CD4-positive, alpha-beta T cell treated with Interleukin-6 for 4 hours (primary cell): Measurements from ENCODE around the gene ARTN.

Source experiments
- DNase-seq: peaks from one replicate; pipeline ENCODE4 v3.0.0-alpha.2; 2020; ENCODE audit warnings: mixed read lengths

Gene ARTN

DNA sequence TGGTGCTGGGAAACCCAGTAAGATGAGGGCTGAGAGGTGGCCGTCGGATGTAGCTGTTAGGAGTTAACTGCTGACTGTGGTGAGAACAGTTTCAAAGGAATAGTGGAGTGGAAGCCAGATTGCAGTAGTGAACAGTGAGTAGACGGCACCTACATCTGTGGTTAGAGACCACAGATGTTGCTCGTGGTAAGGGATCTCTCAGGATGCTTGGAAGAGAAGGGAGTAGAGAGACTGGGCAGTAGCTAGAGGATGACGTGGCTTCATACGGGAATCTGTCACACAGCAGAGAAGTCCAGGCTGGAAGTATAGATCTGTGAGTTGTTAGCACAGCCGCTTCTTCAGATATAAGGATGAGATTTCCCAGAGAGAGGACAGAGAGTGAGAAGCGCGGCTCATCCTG lies 7.8 kb upstream of the ARTN start:
- DNase-seq: no peak

- DNase-seq: peak; percentile 18
Measured at GRCh38 chr1:43930168-43930948, 3.2 kb upstream of the ARTN start.

- DNase-seq: no peak
Measured at GRCh38 chr1:43930949-43931275, 2.7 kb upstream of the ARTN start.

GRCh38 chr1:43931711-43932660 lies 1.6 kb upstream of the ARTN start:
- no peak for DNase-seq

- no peak for DNase-seq
Measured at GRCh38 chr1:43932786-43933385, 715 bp upstream of the ARTN start.

DNA sequence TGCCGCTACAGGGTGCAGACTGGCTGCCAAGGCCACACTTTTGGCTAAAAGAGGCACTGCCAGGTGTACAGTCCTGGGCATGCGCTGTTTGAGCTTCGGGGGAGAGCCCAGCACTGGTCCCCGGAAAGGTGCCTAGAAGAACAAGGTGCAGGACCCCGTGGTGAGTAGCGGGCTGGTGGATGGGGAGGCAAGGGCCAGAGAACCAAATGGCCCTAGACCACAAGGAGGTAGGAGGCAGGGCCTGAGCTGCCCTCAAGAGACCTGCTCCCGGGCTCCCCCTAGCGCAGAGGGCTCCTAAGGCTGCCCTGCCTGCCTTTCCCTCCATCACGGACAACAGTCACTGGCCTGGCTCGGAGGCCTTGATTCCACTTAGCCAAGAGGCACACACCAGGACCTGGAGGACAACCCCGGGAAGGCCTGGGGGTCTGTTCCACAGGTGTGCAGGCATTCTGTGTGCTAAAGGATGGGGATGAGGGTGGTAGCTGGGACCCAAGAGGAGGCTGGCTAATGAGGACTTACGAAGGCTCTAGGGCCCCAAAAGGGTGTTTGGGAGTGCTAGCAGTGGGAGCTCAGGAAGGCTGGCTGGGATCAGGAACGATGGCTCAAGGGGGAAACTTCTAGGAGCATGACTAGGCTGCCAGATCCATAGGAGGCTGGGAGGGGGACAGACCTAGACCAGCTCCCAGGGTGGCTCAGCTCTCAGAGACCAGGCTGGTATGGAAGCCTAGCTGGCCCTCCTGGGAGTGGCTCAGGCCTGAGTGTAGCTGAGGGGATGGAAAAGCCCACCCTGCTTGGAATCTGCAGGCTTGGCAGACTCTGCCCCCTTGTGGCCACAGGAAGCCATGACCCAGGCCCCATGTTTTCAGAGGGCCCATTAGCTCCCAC lies 742 bp downstream of the ARTN start:
- DNase-seq: peak; percentile 54

GRCh38 chr1:43934986-43935324 lies 1.4 kb downstream of the ARTN start:
- DNase-seq: no peak

DNA sequence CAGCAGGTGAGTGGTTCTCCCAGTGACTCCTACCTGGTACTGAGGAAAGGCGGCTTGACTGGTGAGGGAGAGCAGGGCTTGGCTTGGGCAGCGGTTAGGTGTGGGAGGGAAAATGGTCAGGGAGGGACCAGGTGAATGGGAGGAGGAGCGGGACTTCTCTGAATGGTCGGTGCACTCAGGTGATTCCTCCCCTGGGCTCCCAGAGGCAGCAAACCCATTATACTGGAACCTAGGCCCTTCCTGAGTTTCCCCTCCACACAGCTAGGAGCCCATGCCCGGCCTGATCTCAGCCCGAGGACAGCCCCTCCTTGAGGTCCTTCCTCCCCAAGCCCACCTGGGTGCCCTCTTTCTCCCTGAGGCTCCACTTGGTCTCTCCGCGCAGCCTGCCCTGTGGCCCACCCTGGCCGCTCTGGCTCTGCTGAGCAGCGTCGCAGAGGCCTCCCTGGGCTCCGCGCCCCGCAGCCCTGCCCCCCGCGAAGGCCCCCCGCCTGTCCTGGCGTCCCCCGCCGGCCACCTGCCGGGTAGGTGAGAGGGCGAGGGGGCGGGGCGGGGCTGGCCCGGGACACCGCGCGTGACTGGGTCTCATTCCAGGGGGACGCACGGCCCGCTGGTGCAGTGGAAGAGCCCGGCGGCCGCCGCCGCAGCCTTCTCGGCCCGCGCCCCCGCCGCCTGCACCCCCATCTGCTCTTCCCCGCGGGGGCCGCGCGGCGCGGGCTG lies 2.3 kb downstream of the ARTN start:
- DNase-seq: no peak

DNA sequence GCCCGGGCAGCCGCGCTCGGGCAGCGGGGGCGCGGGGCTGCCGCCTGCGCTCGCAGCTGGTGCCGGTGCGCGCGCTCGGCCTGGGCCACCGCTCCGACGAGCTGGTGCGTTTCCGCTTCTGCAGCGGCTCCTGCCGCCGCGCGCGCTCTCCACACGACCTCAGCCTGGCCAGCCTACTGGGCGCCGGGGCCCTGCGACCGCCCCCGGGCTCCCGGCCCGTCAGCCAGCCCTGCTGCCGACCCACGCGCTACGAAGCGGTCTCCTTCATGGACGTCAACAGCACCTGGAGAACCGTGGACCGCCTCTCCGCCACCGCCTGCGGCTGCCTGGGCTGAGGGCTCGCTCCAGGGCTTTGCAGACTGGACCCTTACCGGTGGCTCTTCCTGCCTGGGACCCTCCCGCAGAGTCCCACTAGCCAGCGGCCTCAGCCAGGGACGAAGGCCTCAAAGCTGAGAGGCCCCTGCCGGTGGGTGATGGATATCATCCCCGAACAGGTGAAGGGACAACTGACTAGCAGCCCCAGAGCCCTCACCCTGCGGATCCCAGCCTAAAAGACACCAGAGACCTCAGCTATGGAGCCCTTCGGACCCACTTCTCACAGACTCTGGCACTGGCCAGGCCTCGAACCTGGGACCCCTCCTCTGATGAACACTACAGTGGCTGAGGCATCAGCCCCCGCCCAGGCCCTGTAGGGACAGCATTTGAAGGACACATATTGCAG lies 3.0 kb downstream of the ARTN start:
- no peak for DNase-seq

- DNase-seq: no peak
Measured at GRCh38 chr1:43937179-43937865, 3.7 kb downstream of the ARTN start.

DNA sequence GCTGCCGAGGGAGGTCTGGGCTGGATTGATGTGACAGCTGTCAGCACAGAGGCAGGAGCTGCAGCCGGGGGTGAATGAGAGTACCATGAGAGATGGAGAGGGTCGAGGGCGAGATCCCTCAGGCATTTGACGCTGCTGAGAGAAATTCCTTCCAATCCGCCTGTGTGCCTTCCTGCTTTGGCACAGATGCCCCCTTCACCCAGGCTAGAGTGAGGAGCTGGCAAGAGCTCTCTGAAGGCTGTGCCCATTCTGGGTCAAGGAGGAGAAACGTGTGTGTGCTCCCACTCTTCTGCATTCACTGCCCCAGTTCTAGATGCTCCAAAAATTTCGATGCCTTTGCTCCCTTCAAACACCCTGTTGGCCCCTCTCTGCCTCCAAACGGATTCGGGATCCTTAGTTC lies 4.8 kb downstream of the ARTN start:
- no peak for DNase-seq

GRCh38 chr1:43938892-43939587 lies 5.4 kb downstream of the ARTN start:
- DNase-seq: no peak

- DNase-seq: no peak
Measured at GRCh38 chr1:43942411-43942810, 8.8 kb downstream of the ARTN start.

DNA sequence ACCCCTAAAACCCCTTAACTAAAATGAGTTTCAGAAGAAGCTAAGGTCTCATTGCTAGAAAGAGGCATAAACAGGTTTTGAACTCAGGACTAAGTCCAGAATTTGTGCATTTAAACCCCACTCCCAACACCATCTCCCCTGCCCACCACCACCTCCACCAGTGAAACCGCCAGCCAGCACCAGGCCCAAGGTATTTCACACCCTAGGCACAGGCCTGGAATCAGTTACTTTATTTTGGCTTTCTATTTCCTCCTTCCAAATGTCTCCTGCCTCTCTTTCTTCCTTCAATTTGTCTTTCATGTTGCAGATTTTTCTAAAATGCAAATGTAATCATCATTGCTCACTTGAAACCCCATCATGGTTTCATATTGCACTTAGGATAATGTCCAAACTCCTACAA lies 11.3 kb downstream of the ARTN start:
- DNase-seq: no peak

GRCh38 chr1:43945674-43946235 lies 12.2 kb downstream of the ARTN start:
- DNase-seq: no peak

DNA sequence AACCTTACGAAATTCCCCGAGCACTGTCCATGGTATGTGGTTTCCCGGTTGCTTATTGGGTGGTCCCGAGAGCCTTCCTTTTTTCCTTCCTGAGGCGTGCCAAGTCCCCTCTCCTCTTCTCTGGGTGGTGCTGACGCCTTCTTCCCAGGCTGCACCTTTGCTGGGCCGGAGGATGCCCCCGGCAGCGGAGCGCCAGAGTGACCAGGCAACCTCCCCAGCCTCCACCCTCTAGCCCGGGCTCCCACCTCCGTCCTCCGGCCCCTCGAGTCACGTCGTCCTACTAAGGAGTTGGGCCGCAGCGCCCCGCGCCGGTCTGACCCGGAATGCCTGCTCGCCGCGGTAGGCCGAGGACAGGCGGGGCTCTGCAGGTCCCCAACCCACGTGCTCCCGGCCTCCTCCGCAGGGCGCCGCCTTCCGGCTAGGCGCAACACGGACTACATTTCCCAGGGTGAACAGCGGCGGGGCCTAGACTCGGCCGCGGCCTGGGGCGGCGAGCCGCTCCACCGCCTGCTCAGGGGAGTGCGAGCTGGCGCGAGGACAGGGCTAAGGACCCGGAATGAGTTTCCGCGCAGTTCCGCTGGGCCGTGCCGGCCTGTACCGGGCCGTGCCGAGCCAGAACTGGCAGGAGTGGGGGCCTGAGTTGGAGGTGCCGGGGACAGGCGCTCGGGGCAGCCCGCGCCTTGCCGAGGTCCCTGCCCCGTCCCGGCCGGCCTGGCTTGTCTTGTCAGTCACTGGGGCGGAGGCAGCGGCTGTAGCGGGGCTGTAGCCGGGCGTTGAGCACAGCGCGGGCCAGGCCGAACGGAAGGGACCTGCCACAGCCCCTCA lies 12.8 kb downstream of the ARTN start, which contains the start of gene IPO13:
Gene IPO13 (plus strand): TSS at position 715 of the 825 bp plus-strand sequence. CDS start 651 bp downstream, outside the sequence.
- peak; percentile 94 for DNase-seq

DNA sequence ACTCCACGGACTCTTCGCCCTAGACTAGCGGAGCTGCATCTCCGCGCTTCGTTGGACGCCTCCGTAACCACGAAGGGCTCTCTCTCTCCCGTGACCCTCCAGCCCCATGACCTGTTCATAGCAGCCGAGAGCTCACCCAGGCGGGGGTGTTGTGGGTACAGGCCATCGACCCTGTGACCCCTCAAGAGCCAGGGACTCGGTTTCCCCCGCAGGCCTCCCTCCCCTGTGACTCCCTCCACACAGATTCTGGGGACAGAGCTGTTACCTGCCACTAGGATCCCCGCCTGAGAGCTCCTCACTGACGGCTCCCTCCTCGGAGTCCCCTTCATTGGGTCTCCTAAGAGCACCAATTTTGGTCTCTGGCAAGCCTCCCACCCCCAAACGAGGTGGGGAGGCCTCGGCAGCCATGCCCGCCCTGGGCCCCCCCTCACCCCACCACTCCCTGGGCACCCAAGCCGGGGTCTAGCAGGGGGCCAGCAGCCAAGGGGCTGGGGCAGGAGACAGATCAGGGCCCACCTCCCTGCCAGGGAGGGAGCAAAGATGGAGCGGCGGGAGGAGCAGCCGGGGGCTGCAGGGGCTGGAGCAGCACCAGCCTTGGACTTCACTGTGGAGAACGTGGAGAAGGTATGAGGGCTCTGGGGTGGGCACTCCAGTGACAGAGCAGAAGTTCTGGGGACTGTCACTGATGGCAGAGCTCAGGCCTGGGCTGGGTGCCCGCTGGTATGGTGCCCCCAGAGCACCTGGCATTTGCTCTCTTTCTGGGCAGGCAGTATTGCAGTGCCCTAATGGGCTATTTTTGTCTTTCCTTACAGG lies 13.7 kb downstream of the ARTN start:
- DNase-seq: no peak
